Panc1 (cell line): Measurements from ENCODE around the gene BANF2. TPM values are rescaled to one million over a fixed set of nuclear protein-coding genes. Genes with fewer than 3 reads are reported as not detected.

Experiments
- ATAC-seq: fragments of 200-7000 bp; cut with Tn5 transposase; 2 replicates; pipeline ENCODE4 v1.9.1; 2020; ENCODE audit warnings: mild to moderate bottlenecking, moderate library complexity
- BruUV-seq: library from RNA; stranded (reverse); fragments of 400-500 nt; replicated peaks from 2 replicates; lab custom pipeline; 2021; lab: Mats Ljungman, UMichigan
- CTCF ChIA-PET: fragments of 300-600 bp; sonication (Branson Sonifier 250); formaldehyde crosslinking; loops from one replicate; lab custom pipeline; 2022; ENCODE audit warnings: antibody characterized with exemption; lab: Charles Lee
- POLR2A ChIA-PET: fragments of 300-600 bp; sonication (Branson Sonifier 250); formaldehyde crosslinking; loops from one replicate; lab custom pipeline; 2022; ENCODE audit warnings: antibody characterized with exemption; lab: Charles Lee
- DNase-seq: peaks from one replicate; pipeline ENCODE4 v3.0.0-alpha.2; 2010; ENCODE audit warnings: low read depth, low spot score
- H3K27ac ChIP-seq: 2 replicates; pipeline ENCODE4 v1.5.1; 2011; ENCODE audit warnings: mild to moderate bottlenecking, low read length, inconsistent platforms
- H3K27me3 ChIP-seq: fragments of 200-500 bp; sonication (Bioruptor generic); 2 replicates; pipeline ENCODE4 v1.6.0; 2014; ENCODE audit warnings: low read length, inconsistent platforms; ENCODE audit not compliant: control insufficient read depth, insufficient read depth
- H3K36me3 ChIP-seq: fragments of 200-500 bp; sonication (Bioruptor generic); 2 replicates; pipeline ENCODE4 v1.5.1; 2014; ENCODE audit warnings: inconsistent platforms, mild to moderate bottlenecking, low read length, moderate library complexity; ENCODE audit not compliant: control insufficient read depth, insufficient read depth
- H3K4me1 ChIP-seq: 2 replicates; pipeline ENCODE4 v1.5.1; 2011; ENCODE audit warnings: inconsistent platforms, mild to moderate bottlenecking, low read length, moderate library complexity; ENCODE audit not compliant: control insufficient read depth, insufficient read depth
- H3K4me3 ChIP-seq, 2 experiments: 2 replicates each; pipeline ENCODE4 v1.5.1; 2011 to 2012; ENCODE audit warnings: low read depth in 2 of 2, low read length in 2 of 2, mild to moderate bottlenecking in 2 of 2, inconsistent platforms in 1 of 2, moderate library complexity in 1 of 2
- H3K9me3 ChIP-seq: fragments of 200-500 bp; sonication (Bioruptor generic); 2 replicates; pipeline ENCODE4 v1.5.1; 2014; ENCODE audit warnings: low read depth, mild to moderate bottlenecking, inconsistent platforms, low read length, moderate library complexity; ENCODE audit not compliant: control insufficient read depth, insufficient read depth
- CTCF ChIP-seq: fragments of 450-650 bp; IDR thresholded peaks from 2 replicates; pipeline ENCODE4 v1.5.1; 2017; ENCODE audit warnings: mild to moderate bottlenecking
- POLR2AphosphoS5 ChIP-seq: IDR thresholded peaks from 2 replicates; pipeline ENCODE4 v1.6.1; 2012; ENCODE audit warnings: mild to moderate bottlenecking, low read depth, low read length, moderate library complexity
- REST ChIP-seq, 2 experiments: IDR thresholded peaks; 2 replicates each; pipeline ENCODE4 v1.6.1; 2011 to 2012; ENCODE audit warnings: low read depth in 2 of 2, control low read depth in 1 of 2, low read length in 1 of 2, mild to moderate bottlenecking in 1 of 2, moderate library complexity in 1 of 2; ENCODE audit not compliant: insufficient read depth in 1 of 2
- SIN3A ChIP-seq: IDR thresholded peaks from 2 replicates; pipeline ENCODE4 v1.6.1; 2012; ENCODE audit warnings: low read depth, mild to moderate bottlenecking, low read length, moderate library complexity, borderline replicate concordance; ENCODE audit not compliant: insufficient read depth
- TCF7L2 ChIP-seq: IDR thresholded peaks from 2 replicates; pipeline ENCODE4 v1.6.1; 2011; ENCODE audit warnings: mild to moderate bottlenecking, low read depth, low read length, inconsistent platforms
- in situ Hi-C: cut with HindIII; loops from 2 replicates; pipeline ENCODE4 v1.10.0; 2016; ENCODE audit warnings: low sequenced_read_pairs, low pct_unique_long_range_greater_than_20kb
- intact Hi-C: fragments of 100-400 bp; cut with micrococcal nuclease; formaldehyde crosslinking; loops from one replicate; pipeline ENCODE4 v1.10.0; 2022; ENCODE audit not compliant: unreplicated experiment
- total RNA-seq: library from RNA; stranded (reverse); gene quantifications from one replicate; pipeline ENCODE4 v1.2.1, GENCODE V29; 2021; ENCODE audit not compliant: unreplicated experiment

The BANF2 gene
- total RNA-seq, 1 experiment from 2014 or later, result not detected

DNA sequence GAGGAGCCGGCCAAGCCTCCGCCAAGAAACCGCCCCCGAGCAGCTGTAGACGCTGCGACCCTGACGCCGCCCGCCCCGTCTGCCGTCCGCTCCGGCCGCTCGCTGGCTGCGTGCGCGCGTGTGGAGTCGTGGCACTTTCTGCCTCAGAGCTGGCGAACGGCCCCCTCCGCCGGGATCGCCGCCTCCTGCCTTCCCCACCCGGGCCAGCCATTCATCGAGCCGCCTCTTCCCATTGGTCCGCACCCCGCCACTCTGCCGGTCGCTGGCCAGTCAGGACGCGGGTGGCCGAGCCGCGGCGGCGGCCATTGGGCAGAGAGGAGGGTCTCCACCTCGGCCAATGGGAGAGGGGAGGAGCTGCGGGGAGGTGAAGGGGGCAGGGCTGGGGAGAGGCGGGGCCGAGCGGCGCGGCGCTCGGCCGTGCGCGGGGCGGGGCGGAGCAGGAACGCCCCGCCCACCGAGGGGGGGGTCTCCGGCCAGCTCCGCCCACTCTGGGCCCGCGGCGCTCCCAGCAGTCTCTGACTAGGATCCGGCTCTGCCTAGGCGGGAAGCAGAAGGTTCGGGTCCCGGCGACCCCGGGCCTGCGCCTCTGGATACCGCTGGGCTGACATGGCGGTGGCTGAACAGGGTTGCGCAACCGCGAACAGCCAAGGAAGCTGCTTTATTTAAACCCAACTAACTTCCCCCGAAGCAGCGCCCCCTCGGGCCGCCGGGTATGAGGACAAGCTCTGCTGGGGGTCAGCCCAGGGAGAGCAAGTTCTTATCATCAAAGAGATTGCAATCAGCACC lies 17.5 kb upstream of the BANF2 start, which contains the start of gene RRBP1:
RRBP1 (minus strand) TSS at position 140 of the 786 bp plus-strand sequence. CDS start 21,735 bp downstream, outside the sequence.
- in situ Hi-C loops, result no loop called here
- Histone ChIP-seq H3K36me3 (peaks cover 4% of the 10 kb centered on the region), H3K4me1 (peaks cover 21% of the 10 kb centered on the region), H3K27ac (peak within 1 kb of the TSS; percentile 68), H3K27me3 (peaks cover 16% of the 10 kb centered on the region), H3K4me3 (peak within 1 kb of the TSS; percentile 70 to 83), H3K9me3 (no peaks in the 10 kb centered on the region)
- intact Hi-C loops, result loop anchor here (5.0 kb wide), 1 partner anchor 215 kb away; no protein-coding TSS in a partner anchor
- no TSS peak for BruUV-seq
- ATAC-seq (peak; percentile 94), DNase-seq (peak; percentile 70)
- ChIA-PET POLR2A (interaction anchor here (0.6 to 0.7 kb wide), 2 partner anchors 283 to 459 kb away, joined by 10 to 16 read pairs; no protein-coding TSS in a partner anchor), CTCF (interaction anchor here (0.5 to 1.1 kb wide), 12 partner anchors 9 to 1616 kb away, joined by 3 to 10 read pairs (median 4); no protein-coding TSS in a partner anchor)
- TF ChIP-seq REST (IDR thresholded peaks at IDR 0.05; ENCODE audit: insufficient read depth in 1 of 2, low read depth in 2 of 2, low read length in 1 of 2), result no peak
- TF ChIP-seq SIN3A, result no peak; the same call in 1 of the 2 replicates
- TF ChIP-seq POLR2AphosphoS5, result peak; percentile 37; the same call in 1 of the 2 replicates
- TF ChIP-seq TCF7L2, result peak; percentile 83; the same call in 1 of the 2 replicates
- TF ChIP-seq CTCF, result peak; percentile 88

DNA sequence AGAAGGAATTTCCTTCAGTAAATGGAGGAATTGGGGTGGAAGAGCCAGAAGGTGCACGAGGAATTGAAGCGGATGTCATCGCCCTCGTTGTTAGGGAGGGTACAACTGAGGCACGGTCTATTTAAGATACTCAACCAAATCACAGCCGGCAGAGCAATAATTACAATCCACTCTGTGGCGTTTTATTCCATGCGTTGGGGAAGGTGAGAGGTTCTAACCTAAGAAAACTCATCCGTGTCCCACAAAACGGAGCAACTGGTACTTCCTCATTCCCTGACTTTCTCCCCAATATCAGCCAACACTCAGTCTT lies 16.9 kb upstream of the BANF2 start:
- TF ChIP-seq TCF7L2, result 0 out of 2 replicates have a peak, but pooled peaks have one; percentile 12
- no peak for TF ChIP-seq POLR2AphosphoS5
- TF ChIP-seq SIN3A, result no peak
- TF ChIP-seq CTCF, result peak; percentile 60
- ATAC-seq (no peak), DNase-seq (no peak)
- Histone ChIP-seq H3K27ac (no peak overlapping the region), H3K4me1 (peaks cover 21% of the 10 kb centered on the region), H3K36me3 (peaks cover 4% of the 10 kb centered on the region), H3K27me3 (peaks cover 19% of the 10 kb centered on the region), H3K9me3 (no peaks in the 10 kb centered on the region), H3K4me3 (peak overlapping the region; percentile 64 to 70)
- BruUV-seq, result no TSS peak
- ChIA-PET CTCF (interaction anchor here (0.5 to 1.1 kb wide), 7 partner anchors 9 to 735 kb away, joined by 3 to 7 read pairs (median 5); no protein-coding TSS in a partner anchor), POLR2A (interaction anchor here (0.6 kb wide), 1 partner anchor 459 kb away, joined by 16 read pairs; no protein-coding TSS in a partner anchor)
- intact Hi-C loops, result loop anchor here (5.0 kb wide), 1 partner anchor 214 kb away; no protein-coding TSS in a partner anchor
- in situ Hi-C loops, result no loop called here
